Erythroblast (primary cell): Measurements from ENCODE around the gene PLIN5.

Experiments
- GATA1 ChIP-seq: IDR thresholded peaks from 2 replicates; pipeline ENCODE4 v1.6.1; 2011; ENCODE audit warnings: low read depth, mild to moderate bottlenecking, control low read depth, low read length, moderate library complexity
- POLR2A ChIP-seq: IDR thresholded peaks from 2 replicates; pipeline ENCODE4 v1.6.1; 2011; ENCODE audit warnings: mild to moderate bottlenecking, low read length

- TF ChIP-seq POLR2A, result no peak
- TF ChIP-seq GATA1, result no peak
Measured at GRCh38 chr19:4505570-4506448, 29.2 kb downstream of the PLIN5 start.
